Ishikawa (cell line): ENCODE measurements around the gene TAF10.

Experiments
- CEBPB ChIP-seq: IDR thresholded peaks from 2 replicates; pipeline ENCODE4 v1.6.1; 2012
- CREB1 ChIP-seq: IDR thresholded peaks from 2 replicates; pipeline ENCODE4 v1.6.1; 2012; ENCODE audit warnings: low read depth
- EGR1 ChIP-seq: IDR thresholded peaks from 2 replicates; pipeline ENCODE4 v1.6.1; 2012
- EP300 ChIP-seq: IDR thresholded peaks from 2 replicates; pipeline ENCODE4 v1.6.1; 2012; ENCODE audit warnings: borderline replicate concordance
- FOXM1 ChIP-seq: IDR thresholded peaks from 2 replicates; pipeline ENCODE4 v1.6.1; 2012; ENCODE audit warnings: low read depth, borderline replicate concordance
- MAX ChIP-seq: IDR thresholded peaks from 2 replicates; pipeline ENCODE4 v1.6.1; 2012
- NFIC ChIP-seq: IDR thresholded peaks from 2 replicates; pipeline ENCODE4 v1.6.1; 2012
- RAD21 ChIP-seq: IDR thresholded peaks from 2 replicates; pipeline ENCODE4 v1.6.1; 2012; ENCODE audit warnings: low read depth
- REST ChIP-seq: IDR thresholded peaks from 2 replicates; pipeline ENCODE4 v1.6.1; 2012; ENCODE audit warnings: low read depth, mild to moderate bottlenecking
- TAF1 ChIP-seq: IDR thresholded peaks from 2 replicates; pipeline ENCODE4 v1.6.1; 2012; ENCODE audit warnings: low read depth, mild to moderate bottlenecking
- TCF12 ChIP-seq: IDR thresholded peaks from 2 replicates; pipeline ENCODE4 v1.6.1; 2012; ENCODE audit warnings: low read depth
- TEAD4 ChIP-seq: IDR thresholded peaks from 2 replicates; pipeline ENCODE4 v1.6.1; 2012
- USF1 ChIP-seq: IDR thresholded peaks from 2 replicates; pipeline ENCODE4 v1.6.1; 2012
- YY1 ChIP-seq: IDR thresholded peaks from 2 replicates; pipeline ENCODE4 v1.6.1; 2012; ENCODE audit warnings: low read depth

DNA sequence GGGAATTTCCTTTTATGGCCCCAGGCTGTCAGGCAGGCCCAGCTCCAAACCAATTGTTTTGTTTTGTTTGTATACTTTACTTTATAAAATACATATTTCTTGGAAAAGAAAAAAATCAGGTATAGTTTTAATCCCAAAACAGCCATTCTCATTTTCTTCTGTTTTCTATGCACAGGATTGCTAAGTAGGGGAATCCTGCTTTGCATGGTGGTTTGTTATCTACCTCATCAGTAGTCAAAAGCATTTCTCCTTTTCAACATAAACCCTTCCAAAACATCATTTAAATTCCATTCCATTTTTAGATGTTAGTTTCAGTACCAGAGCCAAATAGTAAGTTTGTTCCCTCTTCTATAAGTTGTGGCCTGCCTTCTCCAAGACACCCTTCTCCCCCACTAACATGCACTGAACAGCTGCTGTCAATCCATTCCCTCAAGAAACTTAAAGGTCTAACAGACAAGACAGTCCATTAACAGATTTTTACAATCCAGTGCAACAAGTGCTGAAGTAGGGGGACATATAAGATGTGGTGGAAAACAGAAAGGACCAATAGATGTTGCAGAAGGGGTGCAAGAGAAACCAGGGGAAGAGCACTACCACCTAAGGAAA lies 4.7 kb downstream of the TAF10 start:
- no peak for TF ChIP-seq RAD21
- no peak for TF ChIP-seq TEAD4
- no peak for TF ChIP-seq REST
- no peak for TF ChIP-seq USF1
- TF ChIP-seq EGR1, result no peak
- no peak for TF ChIP-seq TCF12
- TF ChIP-seq FOXM1, result no peak
- no peak for TF ChIP-seq MAX
- TF ChIP-seq YY1, result no peak
- TF ChIP-seq TAF1, result no peak
- TF ChIP-seq CREB1, result no peak
- no peak for TF ChIP-seq EP300
- TF ChIP-seq NFIC, result no peak
- TF ChIP-seq CEBPB, result no peak
